ENCODE data around the gene AAGAB. TPM values are rescaled to one million over a fixed set of nuclear protein-coding genes. Genes with fewer than 3 reads are reported as not detected.

Gene AAGAB
- total RNA-seq, 2 donors from 2014 or later, result 67.7 to 99.1 TPM

DNA sequence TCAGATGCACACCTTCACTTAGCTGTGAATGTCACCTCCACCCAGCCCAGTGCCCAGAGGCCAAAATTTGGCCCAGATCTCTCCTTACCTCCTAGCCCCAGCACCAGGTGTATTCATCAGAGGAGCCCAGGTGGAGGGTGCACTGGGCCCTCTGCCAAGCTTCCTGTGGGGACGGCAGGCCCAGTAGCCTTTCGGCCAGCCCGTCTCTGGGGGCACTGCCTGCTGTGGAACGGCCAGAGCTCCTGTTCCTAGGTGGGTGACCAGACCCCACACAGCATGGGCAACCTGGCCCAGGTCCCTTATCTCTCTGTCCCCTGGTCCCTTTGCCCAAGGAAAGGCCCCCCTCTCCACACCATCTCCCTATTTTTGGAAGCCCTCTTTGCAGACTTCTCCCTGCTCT is 67.8 kb downstream of the AAGAB start:
- Mint-ChIP-seq H3K27ac (no peak overlapping the region), H3K36me3 (ENCODE audit: low read depth) (peaks cover 1% of the 10 kb centered on the region), H3K27me3 (ENCODE audit: insufficient read depth) (no peaks in the 10 kb centered on the region), H3K9me3 (no peaks in the 10 kb centered on the region), H3K4me3 (no peak overlapping the region), H3K4me1 (no peaks in the 10 kb centered on the region)
- TF ChIP-seq, protein P1, sequence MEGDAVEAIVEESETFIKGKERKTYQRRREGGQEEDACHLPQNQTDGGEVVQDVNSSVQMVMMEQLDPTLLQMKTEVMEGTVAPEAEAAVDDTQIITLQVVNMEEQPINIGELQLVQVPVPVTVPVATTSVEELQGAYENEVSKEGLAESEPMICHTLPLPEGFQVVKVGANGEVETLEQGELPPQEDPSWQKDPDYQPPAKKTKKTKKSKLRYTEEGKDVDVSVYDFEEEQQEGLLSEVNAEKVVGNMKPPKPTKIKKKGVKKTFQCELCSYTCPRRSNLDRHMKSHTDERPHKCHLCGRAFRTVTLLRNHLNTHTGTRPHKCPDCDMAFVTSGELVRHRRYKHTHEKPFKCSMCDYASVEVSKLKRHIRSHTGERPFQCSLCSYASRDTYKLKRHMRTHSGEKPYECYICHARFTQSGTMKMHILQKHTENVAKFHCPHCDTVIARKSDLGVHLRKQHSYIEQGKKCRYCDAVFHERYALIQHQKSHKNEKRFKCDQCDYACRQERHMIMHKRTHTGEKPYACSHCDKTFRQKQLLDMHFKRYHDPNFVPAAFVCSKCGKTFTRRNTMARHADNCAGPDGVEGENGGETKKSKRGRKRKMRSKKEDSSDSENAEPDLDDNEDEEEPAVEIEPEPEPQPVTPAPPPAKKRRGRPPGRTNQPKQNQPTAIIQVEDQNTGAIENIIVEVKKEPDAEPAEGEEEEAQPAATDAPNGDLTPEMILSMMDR (conservative IDR thresholded peaks at IDR 0.05), result no peak
- no peak overlapping the region for H3K27ac ChIP-seq (ENCODE audit: low read depth, low read length)
- no peak overlapping the region for H3K9ac ChIP-seq (ENCODE audit: extremely low read depth, low read length, poor library complexity, severe bottlenecking)
- no peak overlapping the region for H3K4me3 ChIP-seq (ENCODE audit: low read length)
- no peaks in the 10 kb centered on the region for H3K9me3 ChIP-seq (ENCODE audit: control insufficient read depth, low read length)
- 95 to 100% methylated on average over 1 to 4 of the region's 4 CpGs for WGBS, 2 experiments (ENCODE audit: insufficient coverage in 1 of 2, insufficient read length in 1 of 2)
- no peaks in the 10 kb centered on the region for H3K4me1 ChIP-seq (ENCODE audit: control insufficient read depth, insufficient read depth, low read length)
- H3K27me3 ChIP-seq (ENCODE audit: control insufficient read depth, insufficient read depth, low read length, poor library complexity, severe bottlenecking), result no peaks in the 10 kb centered on the region
- peaks cover 65% of the 10 kb centered on the region for H3K36me3 ChIP-seq (ENCODE audit: control insufficient read depth, insufficient read depth, low read length)
- DNase-seq, result no peak

DNA sequence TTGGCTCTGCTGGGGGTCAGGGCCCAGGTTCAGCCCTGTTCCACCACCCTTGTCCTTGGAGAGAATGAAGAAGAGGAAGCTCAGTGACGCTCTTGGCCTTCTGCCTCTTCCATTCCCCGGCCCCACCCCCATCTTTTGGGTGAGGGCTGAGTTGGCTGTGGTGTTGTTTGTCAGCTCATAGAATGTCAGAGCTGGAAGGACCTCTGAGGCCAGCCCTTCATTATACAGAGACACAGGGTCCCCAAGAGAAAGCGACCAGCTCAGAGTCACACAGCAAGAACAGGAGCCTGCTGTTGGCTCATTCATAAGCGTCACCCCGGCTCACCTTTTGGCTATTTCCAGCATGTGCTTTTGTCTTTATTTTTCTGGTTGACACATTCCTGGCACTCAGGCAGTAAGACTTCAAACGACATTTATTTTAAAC is 68.2 kb downstream of the AAGAB start:
- H3K4me3 ChIP-seq (ENCODE audit: low read length), result no peak overlapping the region
- no peaks in the 10 kb centered on the region for H3K9me3 ChIP-seq (ENCODE audit: control insufficient read depth, low read length)
- no peak for DNase-seq
- Mint-ChIP-seq H3K4me3 (no peak overlapping the region), H3K9me3 (no peaks in the 10 kb centered on the region), H3K4me1 (no peaks in the 10 kb centered on the region), H3K27me3 (ENCODE audit: insufficient read depth) (no peaks in the 10 kb centered on the region), H3K36me3 (ENCODE audit: low read depth) (peaks cover 1% of the 10 kb centered on the region), H3K27ac (no peak overlapping the region)
- 93 to 95% methylated on average over 3 to 5 of the region's 6 CpGs for WGBS, 2 experiments (ENCODE audit: insufficient coverage in 1 of 2, insufficient read length in 1 of 2)
- H3K36me3 ChIP-seq (ENCODE audit: control insufficient read depth, insufficient read depth, low read length), result peaks cover 63% of the 10 kb centered on the region
- no peaks in the 10 kb centered on the region for H3K27me3 ChIP-seq (ENCODE audit: control insufficient read depth, insufficient read depth, low read length, poor library complexity, severe bottlenecking)
- no peaks in the 10 kb centered on the region for H3K4me1 ChIP-seq (ENCODE audit: control insufficient read depth, insufficient read depth, low read length)
- no peak overlapping the region for H3K27ac ChIP-seq (ENCODE audit: low read depth, low read length)
- TF ChIP-seq, protein P1 (conservative IDR thresholded peaks at IDR 0.05), result no peak
- no peak overlapping the region for H3K9ac ChIP-seq (ENCODE audit: extremely low read depth, low read length, poor library complexity, severe bottlenecking)

DNA sequence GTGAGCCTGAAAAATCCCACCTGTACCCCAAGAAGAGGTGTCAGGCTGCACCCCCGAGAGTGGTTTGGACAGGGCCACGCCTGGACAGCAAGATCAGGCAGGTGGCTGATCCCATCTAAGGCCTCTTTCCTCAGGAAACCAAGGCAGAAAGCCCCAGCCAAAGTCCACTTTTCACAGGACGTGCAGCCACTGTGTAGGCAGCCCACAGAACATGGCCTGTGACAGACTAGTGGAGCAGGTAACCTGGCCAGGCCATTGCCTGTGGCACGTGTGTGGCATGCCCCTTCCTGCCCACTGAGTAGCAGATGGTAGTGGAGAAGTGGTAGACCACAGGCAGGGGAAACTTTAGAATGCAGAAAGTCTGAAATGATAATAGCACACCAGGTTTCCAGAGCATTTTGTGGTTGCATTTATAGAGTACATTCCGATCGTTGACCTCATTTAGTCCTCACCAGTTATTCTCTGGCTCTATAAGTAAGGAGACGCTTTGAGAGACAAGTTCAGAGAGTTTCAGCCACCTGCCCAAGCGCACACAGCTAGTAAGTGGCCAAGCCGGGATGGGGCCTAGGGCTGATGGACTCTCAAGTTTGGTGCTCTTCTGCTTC is 68.7 kb downstream of the AAGAB start:
- no peak overlapping the region for H3K4me3 ChIP-seq (ENCODE audit: low read length)
- no peak for DNase-seq
- no peak overlapping the region for H3K27ac Mint-ChIP-seq
- H3K27ac ChIP-seq (ENCODE audit: low read depth, low read length), result no peak overlapping the region
- H3K9me3 Mint-ChIP-seq, result no peaks in the 10 kb centered on the region
- no peaks in the 10 kb centered on the region for H3K27me3 ChIP-seq (ENCODE audit: control insufficient read depth, insufficient read depth, low read length, poor library complexity, severe bottlenecking)
- H3K36me3 Mint-ChIP-seq (ENCODE audit: low read depth), result no peaks in the 10 kb centered on the region
- no peak overlapping the region for H3K4me3 Mint-ChIP-seq
- TF ChIP-seq, protein P1 (conservative IDR thresholded peaks at IDR 0.05), result no peak
- H3K4me1 Mint-ChIP-seq, result no peaks in the 10 kb centered on the region
- peaks cover 63% of the 10 kb centered on the region for H3K36me3 ChIP-seq (ENCODE audit: control insufficient read depth, insufficient read depth, low read length)
- no peaks in the 10 kb centered on the region for H3K4me1 ChIP-seq (ENCODE audit: control insufficient read depth, insufficient read depth, low read length)
- H3K9me3 ChIP-seq (ENCODE audit: control insufficient read depth, low read length), result no peaks in the 10 kb centered on the region
- H3K9ac ChIP-seq (ENCODE audit: extremely low read depth, low read length, poor library complexity, severe bottlenecking), result no peak overlapping the region
- no peaks in the 10 kb centered on the region for H3K27me3 Mint-ChIP-seq (ENCODE audit: insufficient read depth)
- WGBS, 2 experiments (ENCODE audit: insufficient coverage in 1 of 2, insufficient read length in 1 of 2), result 94 to 95% methylated on average over 8 to 9 of the region's 9 CpGs
